Esophagus muscularis mucosa (tissue), 4 donors: ENCODE measurements around the gene HOTAIR. TPM values are rescaled to one million over a fixed set of nuclear protein-coding genes. Genes with fewer than 3 reads are reported as not detected.

Source experiments
- DNase-seq: peaks from one replicate; pipeline ENCODE4 v3.0.0-alpha.2; 2017; ENCODE audit errors: extremely low spot score
- H3K27ac ChIP-seq, 4 donors: fragments of 200-600 bp; sonication (generic); replicated peaks in 1 of 4; 1 replicate in 3 of 4; 2 replicates in 1 of 4; pipeline ENCODE4 v1.5.1; 2016 to 2019; ENCODE audit warnings: mild to moderate bottlenecking in 1 of 4
- H3K27me3 ChIP-seq, 4 donors: fragments of 200-600 bp; sonication (generic); one replicate each; pipeline versions ENCODE4 v1.5.1 to v1.6.0; 2016 to 2019
- H3K36me3 ChIP-seq, 4 donors: fragments of 200-600 bp; sonication (generic); one replicate each; pipeline ENCODE4 v1.5.1; 2016 to 2019
- H3K4me1 ChIP-seq, 4 donors: fragments of 200-600 bp; sonication (generic); one replicate each; pipeline ENCODE4 v1.5.1; 2016 to 2019
- H3K4me3 ChIP-seq, 4 donors: fragments of 200-600 bp; sonication (generic); 1 replicate in 2 of 4; 2 replicates in 2 of 4; pipeline ENCODE4 v1.5.1; 2016 to 2019; ENCODE audit warnings: mild to moderate bottlenecking in 4 of 4, moderate library complexity in 1 of 4
- H3K9me3 ChIP-seq, 4 donors: fragments of 200-600 bp; sonication (generic); 1 replicate in 3 of 4; 2 replicates in 1 of 4; pipeline ENCODE4 v1.5.1; 2016 to 2019
- EP300 ChIP-seq: sonication (generic); formaldehyde crosslinking; IDR thresholded peaks from one replicate; pipeline ENCODE4 v1.6.1; 2017; ENCODE audit warnings: antibody characterized with exemption
- POLR2A ChIP-seq: fragments of 450-650 bp; IDR thresholded peaks from one replicate; pipeline ENCODE4 v1.6.1; 2017; ENCODE audit warnings: antibody characterized with exemption, moderate library complexity, mild to moderate bottlenecking, low read depth
- POLR2AphosphoS5 ChIP-seq, 2 donors: sonication (generic); formaldehyde crosslinking; IDR thresholded peaks; one replicate each; pipeline ENCODE4 v1.6.1; 2017; ENCODE audit warnings: antibody characterized with exemption in 2 of 2
- whole genome bisulfite sequencing: methylation state at CpG from one replicate; pipeline ENCODE4 v1.1.5; 2018; 5-methylcytosine and 5-hydroxymethylcytosine counted together
- intact Hi-C: fragments of 100-400 bp; cut with DNase I; formaldehyde crosslinking; loops from one replicate; pipeline ENCODE4 v1.15.1; 2023
- total RNA-seq, 4 donors: library from RNA; depleted of rRNA; stranded (reverse); fragments of >200 nt; gene quantifications; one replicate each; pipeline versions ENCODE4 v1.1.0 to v1.2.1, GENCODE V29; 2016
- TF ChIP-seq, protein P1 (sequence below), 3 experiments: fragments of 200-600 bp in 2 of 3; fragments of 450-650 bp in 1 of 3; sonication (generic) in 2 of 3; IDR thresholded peaks; one replicate each; pipeline ENCODE4 v1.5.1; 2017 to 2019; ENCODE audit warnings: antibody characterized with exemption in 3 of 3, mild to moderate bottlenecking in 2 of 3, moderate library complexity in 1 of 3

HOTAIR gene
- total RNA-seq, 4 donors from 2014 or later = not detected

DNA sequence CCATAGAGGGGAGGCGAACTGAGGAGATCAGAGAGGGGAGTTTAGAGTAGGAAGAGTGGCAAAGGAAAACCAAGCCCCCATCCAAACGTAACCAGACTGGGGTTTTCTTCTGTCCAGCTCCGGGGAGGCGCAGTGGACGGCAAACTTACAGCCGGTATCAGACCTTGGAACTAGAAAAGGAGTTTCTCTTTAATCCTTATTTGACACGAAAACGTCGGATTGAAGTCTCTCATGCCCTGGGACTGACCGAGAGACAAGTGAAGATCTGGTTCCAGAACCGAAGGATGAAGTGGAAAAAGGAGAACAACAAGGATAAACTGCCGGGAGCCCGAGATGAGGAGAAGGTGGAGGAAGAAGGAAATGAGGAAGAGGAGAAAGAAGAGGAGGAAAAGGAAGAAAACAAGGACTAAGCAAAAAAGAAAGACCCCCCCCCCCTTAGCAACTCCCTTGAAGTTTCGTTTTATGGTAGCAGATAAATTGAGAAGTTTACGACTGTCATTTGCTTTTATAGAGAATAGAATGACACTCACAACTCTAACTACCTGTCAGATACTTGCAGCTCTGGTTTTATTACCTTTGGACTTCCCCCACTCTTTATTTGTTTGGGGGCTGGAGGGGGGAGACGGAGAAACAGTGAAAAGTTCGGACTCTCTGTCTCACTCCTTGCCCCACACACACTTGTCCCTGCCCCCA is 36.4 kb upstream of the HOTAIR start:
- H3K9me3 ChIP-seq = no peaks in the 10 kb centered on the region
- H3K36me3 ChIP-seq = no peaks in the 10 kb centered on the region
- H3K4me3 ChIP-seq = no peak overlapping the region
- no peak for TF ChIP-seq POLR2AphosphoS5 (IDR thresholded peaks at IDR 0.05)
- no peak for TF ChIP-seq POLR2A
- TF ChIP-seq, protein P1, sequence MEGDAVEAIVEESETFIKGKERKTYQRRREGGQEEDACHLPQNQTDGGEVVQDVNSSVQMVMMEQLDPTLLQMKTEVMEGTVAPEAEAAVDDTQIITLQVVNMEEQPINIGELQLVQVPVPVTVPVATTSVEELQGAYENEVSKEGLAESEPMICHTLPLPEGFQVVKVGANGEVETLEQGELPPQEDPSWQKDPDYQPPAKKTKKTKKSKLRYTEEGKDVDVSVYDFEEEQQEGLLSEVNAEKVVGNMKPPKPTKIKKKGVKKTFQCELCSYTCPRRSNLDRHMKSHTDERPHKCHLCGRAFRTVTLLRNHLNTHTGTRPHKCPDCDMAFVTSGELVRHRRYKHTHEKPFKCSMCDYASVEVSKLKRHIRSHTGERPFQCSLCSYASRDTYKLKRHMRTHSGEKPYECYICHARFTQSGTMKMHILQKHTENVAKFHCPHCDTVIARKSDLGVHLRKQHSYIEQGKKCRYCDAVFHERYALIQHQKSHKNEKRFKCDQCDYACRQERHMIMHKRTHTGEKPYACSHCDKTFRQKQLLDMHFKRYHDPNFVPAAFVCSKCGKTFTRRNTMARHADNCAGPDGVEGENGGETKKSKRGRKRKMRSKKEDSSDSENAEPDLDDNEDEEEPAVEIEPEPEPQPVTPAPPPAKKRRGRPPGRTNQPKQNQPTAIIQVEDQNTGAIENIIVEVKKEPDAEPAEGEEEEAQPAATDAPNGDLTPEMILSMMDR (IDR thresholded peaks at IDR 0.05) = no peak
- no peak for TF ChIP-seq EP300
- 9% methylated on average over 17 of the region's 17 CpGs for WGBS
- peaks cover 17 to 57% (median 31%) of the 10 kb centered on the region in 4 donors for H3K4me1 ChIP-seq
- intact Hi-C loops = loop anchor here (10.0 kb wide), 1 partner anchor 354 kb away; the partner anchor contains the start of gene GPR84
- no peak for DNase-seq
- peaks cover 11 to 99% (median 88%) of the 10 kb centered on the region in 4 donors for H3K27me3 ChIP-seq
- no peak overlapping the region for H3K27ac ChIP-seq

DNA sequence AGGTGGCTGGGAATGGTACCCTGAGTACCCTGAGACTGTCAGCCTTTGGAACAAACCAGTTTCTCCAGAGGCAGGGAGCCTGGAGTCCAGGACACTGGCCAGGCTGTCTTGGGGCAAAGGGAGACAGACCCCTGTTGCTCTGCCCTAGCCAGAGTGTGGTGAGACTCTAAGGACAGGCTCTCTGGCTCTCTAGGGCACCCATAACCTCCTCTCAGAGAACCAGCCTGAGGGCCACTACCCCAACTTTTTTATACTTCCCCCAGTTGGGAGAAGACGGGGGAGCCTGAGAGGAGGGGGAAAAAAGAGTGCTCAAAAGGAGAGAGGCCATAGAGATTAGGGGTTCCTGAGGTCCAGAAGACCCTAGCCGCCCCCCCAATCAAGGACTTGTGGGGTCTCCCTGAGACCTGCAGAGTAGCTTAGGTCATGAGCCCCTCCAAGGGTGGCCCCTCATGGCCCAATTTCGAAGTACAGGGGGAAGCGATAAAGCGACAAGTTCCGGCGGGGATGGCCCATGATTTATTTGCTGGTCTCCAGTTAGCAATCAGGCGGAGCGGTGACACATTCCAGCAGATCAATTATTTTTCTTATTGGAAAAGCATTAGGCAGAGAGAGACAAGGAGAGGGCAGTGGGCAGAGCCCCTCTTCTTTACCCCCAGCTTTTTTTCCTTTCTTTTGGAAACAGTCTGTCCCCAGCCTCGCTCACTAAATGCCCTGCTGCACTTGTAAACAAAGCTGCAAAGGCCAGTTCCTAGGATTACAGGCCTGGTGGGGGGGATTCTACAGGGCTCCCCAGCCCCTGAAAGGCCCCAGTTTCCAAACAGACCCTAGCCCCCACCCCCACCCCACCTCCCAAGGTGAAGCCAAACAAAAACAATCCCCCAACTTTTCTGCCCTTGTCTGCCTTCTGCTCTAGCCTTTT is 35.6 kb upstream of the HOTAIR start:
- TF ChIP-seq EP300 (no peak), POLR2AphosphoS5 (IDR thresholded peaks at IDR 0.05) (no peak), POLR2A (no peak)
- TF ChIP-seq, protein P1 (IDR thresholded peaks at IDR 0.05) = no peak

DNA sequence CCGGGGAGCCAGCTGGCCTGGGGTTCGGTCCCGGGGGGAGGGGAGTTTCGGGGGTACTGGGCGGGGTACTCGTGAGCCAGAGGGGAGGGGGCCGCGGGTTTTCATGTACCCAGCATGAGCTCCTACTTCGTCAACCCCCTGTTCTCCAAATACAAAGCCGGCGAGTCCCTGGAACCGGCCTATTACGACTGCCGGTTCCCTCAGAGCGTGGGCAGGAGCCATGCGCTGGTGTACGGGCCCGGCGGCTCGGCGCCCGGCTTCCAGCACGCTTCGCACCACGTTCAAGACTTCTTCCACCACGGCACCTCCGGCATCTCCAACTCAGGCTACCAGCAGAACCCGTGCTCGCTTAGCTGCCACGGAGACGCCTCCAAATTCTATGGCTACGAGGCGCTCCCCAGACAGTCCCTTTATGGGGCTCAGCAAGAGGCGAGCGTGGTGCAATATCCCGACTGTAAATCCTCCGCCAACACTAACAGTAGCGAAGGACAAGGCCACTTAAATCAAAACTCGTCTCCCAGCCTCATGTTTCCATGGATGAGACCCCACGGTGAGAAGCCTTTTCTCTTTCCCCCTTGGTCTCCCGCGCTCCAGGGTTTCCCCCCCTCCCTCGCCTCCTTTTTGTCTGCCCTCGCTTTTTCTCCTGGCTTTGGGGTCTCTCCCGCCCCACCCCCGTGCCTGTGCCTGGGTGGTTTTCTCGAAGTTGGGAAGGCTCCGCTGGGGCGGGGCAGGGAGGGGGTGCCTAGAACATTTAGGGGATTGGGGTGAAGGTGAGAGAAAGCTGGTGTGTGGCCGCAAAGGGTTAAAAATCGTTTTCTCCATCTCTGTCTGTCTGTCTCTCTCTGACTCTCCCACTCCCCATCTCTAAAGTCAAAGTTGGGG is 34.7 kb upstream of the HOTAIR start:
- Histone ChIP-seq H3K9me3 (no peaks in the 10 kb centered on the region), H3K4me1 (peaks cover 18 to 47% (median 32%) of the 10 kb centered on the region in 4 donors), H3K27ac (no peak overlapping the region), H3K4me3 (peak overlapping the region; percentile 16 to 51 (median 34)), H3K36me3 (no peaks in the 10 kb centered on the region), H3K27me3 (peaks cover 11 to 99% (median 86%) of the 10 kb centered on the region in 4 donors)
- intact Hi-C loops = loop anchor here (10.0 kb wide), 1 partner anchor 355 kb away; the partner anchor contains the start of gene GPR84
- DNase-seq = no peak
- TF ChIP-seq POLR2AphosphoS5 (IDR thresholded peaks at IDR 0.05) (no peak), EP300 (no peak), POLR2A (no peak)
- TF ChIP-seq, protein P1 (IDR thresholded peaks at IDR 0.05) = no peak
- WGBS = 9% methylated on average over 28 of the region's 51 CpGs

More for the DNA sequence above, 35.6 kb upstream of the HOTAIR start:
- 26% methylated on average over 10 of the region's 10 CpGs for WGBS
- intact Hi-C loops = loop anchor here (10.0 kb wide), 1 partner anchor 354 kb away; the partner anchor contains the start of gene GPR84
- no peaks in the 10 kb centered on the region for H3K36me3 ChIP-seq
- no peak overlapping the region for H3K27ac ChIP-seq
- H3K4me3 ChIP-seq = no peak overlapping the region
- H3K9me3 ChIP-seq = no peaks in the 10 kb centered on the region
- H3K27me3 ChIP-seq = peaks cover 11 to 99% (median 86%) of the 10 kb centered on the region in 4 donors
- H3K4me1 ChIP-seq = peaks cover 22 to 56% (median 36%) of the 10 kb centered on the region in 4 donors
- DNase-seq = no peak

DNA sequence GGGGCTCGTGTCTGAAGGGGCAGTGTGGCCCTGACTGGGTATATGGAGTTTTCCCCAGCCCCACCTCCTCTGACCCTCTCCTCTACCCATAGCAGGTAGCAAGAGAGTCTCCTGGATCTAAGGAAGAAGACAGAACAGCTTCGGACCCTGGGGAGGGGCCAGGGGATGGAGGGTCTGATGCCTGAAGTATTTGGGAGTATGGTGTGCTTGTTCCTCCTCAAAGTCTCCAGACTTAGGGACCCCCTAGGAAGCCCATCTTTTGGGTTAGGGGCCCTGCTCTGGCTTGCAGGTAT is 33.5 kb upstream of the HOTAIR start:
- DNase-seq = no peak
- Histone ChIP-seq H3K36me3 (no peaks in the 10 kb centered on the region), H3K27me3 (peaks cover 11 to 99% (median 88%) of the 10 kb centered on the region in 4 donors), H3K4me1 (peaks cover 16 to 42% (median 27%) of the 10 kb centered on the region in 4 donors), H3K9me3 (no peaks in the 10 kb centered on the region), H3K27ac (no peak overlapping the region), H3K4me3 (no peak overlapping the region)
- WGBS = 39% methylated on average over 2 of the region's 2 CpGs
- intact Hi-C loops = no loop called here
- no peak for TF ChIP-seq POLR2A
- TF ChIP-seq, protein P1 (IDR thresholded peaks at IDR 0.05) = no peak
- no peak for TF ChIP-seq EP300
- TF ChIP-seq POLR2AphosphoS5 (IDR thresholded peaks at IDR 0.05) = no peak
